ES-I3 (cell line): ENCODE data around the gene VPS37B.

ENCODE experiments used
- H3K36me3 ChIP-seq: 2 replicates; pipeline ENCODE4 v1.6.1; 2013; ENCODE audit warnings: mild to moderate bottlenecking, low read length, control low read depth, moderate library complexity; ENCODE audit not compliant: insufficient read depth
- H3K4me1 ChIP-seq: 2 replicates; pipeline ENCODE4 v1.6.1; 2013; ENCODE audit warnings: mild to moderate bottlenecking, control low read depth, low read length; ENCODE audit not compliant: insufficient read depth
- H3K9ac ChIP-seq: 2 replicates; pipeline ENCODE4 v1.6.1; 2013; ENCODE audit warnings: low read depth, mild to moderate bottlenecking, low read length, moderate library complexity
- H3K9me3 ChIP-seq: 2 replicates; pipeline ENCODE4 v1.6.1; 2013; ENCODE audit warnings: mild to moderate bottlenecking, low read length, moderate library complexity; ENCODE audit not compliant: control insufficient read depth, insufficient read depth

Gene VPS37B

GRCh38 chr12:122860040-122860853, 35.7 kb downstream of the VPS37B start:
- Histone ChIP-seq H3K9ac (no peak overlapping the region), H3K36me3 (no peaks in the 10 kb centered on the region), H3K9me3 (no peaks in the 10 kb centered on the region), H3K4me1 (no peaks in the 10 kb centered on the region; the same call in 1 of the 2 replicates)

GRCh38 chr12:122859303-122860039, 36.5 kb downstream of the VPS37B start:
- Histone ChIP-seq H3K9me3 (no peaks in the 10 kb centered on the region), H3K36me3 (no peaks in the 10 kb centered on the region), H3K9ac (no peak overlapping the region), H3K4me1 (no peaks in the 10 kb centered on the region; the same call in 1 of the 2 replicates)

GRCh38 chr12:122858591-122859302, 37.2 kb downstream of the VPS37B start:
- H3K4me1 ChIP-seq: no peaks in the 10 kb centered on the region; the same call in 1 of the 2 replicates
- no peaks in the 10 kb centered on the region for H3K9me3 ChIP-seq
- no peak overlapping the region for H3K9ac ChIP-seq
- no peaks in the 10 kb centered on the region for H3K36me3 ChIP-seq

DNA sequence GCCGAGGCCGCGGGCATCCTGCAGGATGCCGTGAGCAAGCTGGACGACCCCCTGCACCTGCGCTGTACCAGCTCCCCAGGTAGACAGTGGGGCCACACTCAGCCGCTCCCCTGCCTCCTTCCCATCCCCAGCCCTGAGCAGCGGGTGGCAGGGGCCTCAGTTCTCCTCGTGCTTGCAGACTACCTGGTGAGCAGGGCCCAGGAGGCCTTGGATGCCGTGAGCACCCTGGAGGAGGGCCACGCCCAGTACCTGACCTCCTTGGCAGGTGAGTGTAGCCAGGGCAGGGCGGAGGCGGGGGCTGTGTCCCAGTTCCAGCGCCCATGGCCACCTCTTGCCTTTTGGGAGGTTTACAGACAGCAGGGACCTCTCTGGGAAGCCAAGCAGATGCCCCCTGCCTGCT, 37.8 kb downstream of the VPS37B start:
- no peaks in the 10 kb centered on the region; the same call in 1 of the 2 replicates for H3K4me1 ChIP-seq
- no peak overlapping the region for H3K9ac ChIP-seq
- H3K9me3 ChIP-seq: no peaks in the 10 kb centered on the region
- no peaks in the 10 kb centered on the region for H3K36me3 ChIP-seq

DNA sequence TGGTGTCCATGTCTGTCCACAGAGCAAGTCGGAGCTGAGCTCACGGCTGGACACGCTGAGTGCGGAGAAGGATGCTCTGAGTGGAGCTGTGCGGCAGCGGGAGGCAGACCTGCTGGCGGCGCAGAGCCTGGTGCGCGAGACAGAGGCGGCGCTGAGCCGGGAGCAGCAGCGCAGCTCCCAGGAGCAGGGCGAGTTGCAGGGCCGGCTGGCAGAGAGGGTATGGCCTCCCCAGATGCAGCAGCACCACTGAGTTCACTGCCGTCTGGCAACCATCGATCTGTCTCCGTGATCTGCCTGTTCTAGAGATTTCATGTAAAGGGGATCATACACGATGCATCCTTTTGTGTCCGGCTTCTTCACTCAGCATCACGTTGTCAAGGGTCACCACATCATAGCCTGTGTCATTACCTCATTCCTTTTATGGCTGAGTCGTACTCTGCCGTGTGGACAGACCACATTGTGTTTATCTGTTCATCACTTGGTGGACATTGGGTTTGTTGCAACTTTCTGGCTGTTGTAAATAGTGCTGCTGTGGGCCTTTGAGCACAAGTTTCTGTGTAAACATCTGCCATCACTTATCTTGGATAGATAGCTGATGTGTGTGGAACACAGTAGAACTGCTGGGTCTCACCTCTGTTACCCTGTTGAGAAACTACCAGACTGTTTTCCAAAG, 38.8 kb downstream of the VPS37B start:
- Histone ChIP-seq H3K9me3 (no peaks in the 10 kb centered on the region), H3K36me3 (no peaks in the 10 kb centered on the region), H3K4me1 (peaks cover 7% of the 10 kb centered on the region; the same call in 1 of the 2 replicates), H3K9ac (no peak overlapping the region)

DNA sequence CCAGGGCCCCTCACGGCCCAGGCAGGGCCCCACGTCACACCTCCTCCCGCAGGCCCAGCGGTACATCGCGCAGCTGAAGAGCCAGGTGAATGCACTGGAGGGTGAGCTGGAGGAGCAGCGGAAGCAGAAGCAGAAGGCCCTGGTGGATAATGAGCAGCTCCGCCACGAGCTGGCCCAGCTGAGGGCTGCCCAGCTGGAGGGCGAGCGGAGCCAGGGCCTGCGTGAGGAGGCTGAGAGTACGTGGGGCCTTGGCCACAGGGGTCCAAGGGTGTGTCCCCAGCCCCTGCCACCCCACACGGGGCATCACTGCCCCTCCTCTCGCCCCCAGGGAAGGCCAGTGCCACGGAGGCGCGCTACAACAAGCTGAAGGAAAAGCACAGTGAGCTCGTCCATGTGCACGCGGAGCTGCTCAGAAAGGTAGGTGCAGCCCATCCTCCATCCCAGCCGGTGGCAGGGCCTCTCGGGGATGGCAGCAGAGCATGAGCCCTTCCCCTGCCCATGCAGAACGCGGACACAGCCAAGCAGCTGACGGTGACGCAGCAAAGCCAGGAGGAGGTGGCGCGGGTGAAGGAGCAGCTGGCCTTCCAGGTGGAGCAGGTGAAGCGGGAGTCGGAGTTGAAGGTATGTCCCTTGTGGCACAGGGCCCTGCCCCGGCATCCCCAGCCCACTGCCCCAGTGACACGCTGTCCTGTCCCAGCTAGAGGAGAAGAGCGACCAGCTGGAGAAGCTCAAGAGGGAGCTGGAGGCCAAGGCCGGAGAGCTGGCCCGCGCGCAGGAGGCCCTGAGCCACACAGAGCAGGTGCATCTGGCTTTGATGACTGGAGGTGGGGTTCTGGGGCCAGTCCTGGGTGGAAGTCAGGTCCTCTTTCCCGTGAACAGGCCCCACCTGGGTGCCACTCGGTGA, 39.7 kb downstream of the VPS37B start:
- no peaks in the 10 kb centered on the region for H3K9me3 ChIP-seq
- H3K9ac ChIP-seq: no peak overlapping the region
- peaks cover 7% of the 10 kb centered on the region; the same call in 1 of the 2 replicates for H3K4me1 ChIP-seq
- no peaks in the 10 kb centered on the region for H3K36me3 ChIP-seq

DNA sequence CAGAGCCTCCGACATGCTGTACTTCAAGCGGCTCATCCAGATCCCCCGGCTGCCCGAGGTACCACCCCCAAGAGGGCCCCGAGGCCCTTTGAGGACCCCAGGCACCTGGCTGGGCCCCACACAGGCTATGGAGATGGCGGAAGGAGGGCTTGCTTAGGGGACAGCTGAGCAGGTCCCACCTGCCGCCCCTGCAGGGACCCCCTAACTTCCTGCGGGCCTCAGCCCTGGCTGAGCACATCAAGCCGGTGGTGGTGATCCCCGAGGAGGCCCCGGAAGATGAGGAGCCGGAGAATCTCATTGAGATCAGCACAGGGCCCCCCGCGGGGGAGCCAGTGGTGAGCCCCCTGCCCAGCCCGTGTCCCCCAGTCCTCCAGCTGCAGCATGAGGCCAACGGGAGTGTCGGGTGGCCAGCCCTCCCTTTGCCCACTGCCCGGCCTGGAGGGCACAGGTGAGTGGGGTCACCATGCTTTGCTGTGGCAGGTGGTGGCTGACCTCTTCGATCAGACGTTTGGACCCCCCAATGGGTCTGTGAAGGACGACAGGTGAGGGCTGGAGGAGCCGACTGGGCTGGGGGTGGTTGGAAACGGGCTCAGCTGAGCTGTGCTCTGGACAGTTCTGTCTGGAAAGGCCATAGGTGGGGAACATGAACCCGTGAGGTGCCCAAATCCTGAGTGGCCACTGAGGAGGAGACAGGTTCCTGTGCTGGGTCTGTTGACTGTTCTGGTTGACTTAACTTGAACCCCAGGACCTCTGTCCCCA, 40.7 kb downstream of the VPS37B start:
- H3K4me1 ChIP-seq: peaks cover 7% of the 10 kb centered on the region; the same call in 1 of the 2 replicates

DNA sequence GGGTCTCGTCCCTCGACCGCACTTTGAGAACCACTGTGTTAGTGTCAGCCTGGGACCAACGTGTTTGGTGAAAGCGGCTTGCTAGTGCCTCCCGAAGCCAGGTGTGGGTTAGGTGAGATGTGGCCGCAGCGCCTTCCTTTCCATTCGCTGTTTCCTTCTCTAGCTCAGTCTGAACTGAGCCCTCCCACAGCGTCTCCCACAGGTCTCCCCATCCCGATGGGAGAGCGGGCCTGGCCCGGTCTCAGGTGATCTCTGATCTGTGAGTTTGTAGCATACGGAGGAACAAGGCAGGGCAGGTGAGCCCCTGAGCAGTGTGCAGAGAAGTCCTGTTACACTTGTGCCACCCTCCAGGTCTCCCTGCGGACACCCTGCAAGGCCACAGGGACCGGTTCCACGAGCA, 41.4 kb downstream of the VPS37B start:
- H3K4me1 ChIP-seq: peaks cover 7% of the 10 kb centered on the region; the same call in 1 of the 2 replicates
- H3K9me3 ChIP-seq: no peaks in the 10 kb centered on the region
- H3K36me3 ChIP-seq: no peaks in the 10 kb centered on the region
- H3K9ac ChIP-seq: no peak overlapping the region

More for the DNA sequence above, 40.7 kb downstream of the VPS37B start:
- no peak overlapping the region for H3K9ac ChIP-seq
- H3K36me3 ChIP-seq: no peaks in the 10 kb centered on the region
- H3K9me3 ChIP-seq: no peaks in the 10 kb centered on the region

DNA sequence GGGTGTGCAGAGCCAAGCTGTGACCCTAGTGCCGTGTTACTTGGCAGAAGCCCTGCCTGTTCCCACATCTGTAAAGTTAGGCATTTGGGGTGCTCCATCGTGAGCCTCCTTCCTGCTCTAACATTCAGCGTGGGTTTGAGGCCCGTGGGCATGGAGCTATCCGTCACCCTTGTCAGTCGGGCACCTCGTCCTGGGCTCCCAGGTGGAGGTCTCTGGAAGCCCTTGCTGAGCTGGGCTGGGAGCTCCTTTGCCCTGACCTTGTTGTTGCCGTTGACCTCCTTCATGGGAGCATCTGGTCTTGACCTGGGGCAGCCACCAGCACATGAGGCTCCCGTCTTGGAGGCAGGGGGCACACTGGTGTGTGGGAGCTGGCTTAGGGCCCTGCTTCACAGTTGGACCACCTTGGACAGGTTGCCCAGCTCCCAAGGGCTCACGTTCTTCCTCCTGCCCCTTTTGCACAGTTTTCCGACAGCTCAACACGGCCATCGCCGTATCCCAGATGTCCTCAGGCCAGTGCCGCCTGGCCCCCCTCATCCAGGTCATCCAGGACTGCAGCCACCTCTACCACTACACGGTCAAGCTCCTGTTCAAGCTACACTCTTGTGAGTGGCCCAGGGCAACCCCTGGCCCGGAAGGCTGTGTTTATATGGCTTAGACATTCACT, 42.2 kb downstream of the VPS37B start:
- no peaks in the 10 kb centered on the region for H3K36me3 ChIP-seq
- H3K9ac ChIP-seq: no peak overlapping the region
- peaks cover 7% of the 10 kb centered on the region; the same call in 1 of the 2 replicates for H3K4me1 ChIP-seq
- no peaks in the 10 kb centered on the region for H3K9me3 ChIP-seq

DNA sequence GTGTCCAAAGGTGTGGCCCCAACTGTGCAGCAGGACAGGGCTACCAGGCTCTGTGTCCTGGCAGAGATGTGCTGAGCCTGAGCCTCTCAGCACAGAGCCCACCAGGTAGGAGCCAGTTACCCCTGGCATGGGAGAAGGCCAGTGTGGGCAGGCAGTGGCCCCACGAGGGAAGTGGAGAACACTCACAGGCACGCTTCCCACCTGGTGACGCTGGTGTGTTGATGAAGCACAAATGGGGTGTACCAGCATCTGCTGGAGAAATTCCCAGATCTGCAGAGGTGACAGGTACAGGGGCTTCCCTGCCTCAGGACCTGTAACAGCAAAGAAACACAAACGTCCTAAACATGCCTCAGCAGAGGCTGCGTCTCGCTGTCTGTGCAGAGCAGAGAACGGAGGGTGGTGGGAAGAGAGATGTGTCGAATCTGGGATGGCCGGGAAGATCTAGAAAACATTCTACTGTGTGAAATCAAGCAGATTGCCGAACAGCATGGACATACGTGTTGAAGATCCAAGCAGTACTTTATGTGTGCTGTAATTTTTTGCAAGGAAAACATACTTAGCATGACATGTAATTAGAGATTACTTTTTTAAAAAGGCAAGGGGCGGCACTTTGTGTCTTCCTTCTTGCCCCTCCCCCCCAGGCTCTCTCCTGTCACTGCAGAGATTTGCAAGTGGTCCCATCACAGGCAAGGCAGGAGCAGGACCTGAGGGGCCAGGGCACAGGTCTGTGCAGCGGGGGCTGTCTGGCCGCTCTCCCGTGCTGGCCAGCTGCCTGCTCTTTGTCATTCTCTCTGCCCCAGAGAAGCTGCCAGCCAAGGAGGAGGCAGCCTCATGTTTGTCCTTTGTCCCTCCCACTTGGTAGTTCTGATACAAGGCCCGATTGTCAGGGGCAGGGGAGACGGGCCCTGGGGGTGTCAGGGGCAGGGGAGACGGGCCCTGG, 43.3 kb downstream of the VPS37B start:
- Histone ChIP-seq H3K9ac (no peak overlapping the region), H3K36me3 (no peaks in the 10 kb centered on the region), H3K9me3 (no peaks in the 10 kb centered on the region), H3K4me1 (peaks cover 7% of the 10 kb centered on the region; the same call in 1 of the 2 replicates)

DNA sequence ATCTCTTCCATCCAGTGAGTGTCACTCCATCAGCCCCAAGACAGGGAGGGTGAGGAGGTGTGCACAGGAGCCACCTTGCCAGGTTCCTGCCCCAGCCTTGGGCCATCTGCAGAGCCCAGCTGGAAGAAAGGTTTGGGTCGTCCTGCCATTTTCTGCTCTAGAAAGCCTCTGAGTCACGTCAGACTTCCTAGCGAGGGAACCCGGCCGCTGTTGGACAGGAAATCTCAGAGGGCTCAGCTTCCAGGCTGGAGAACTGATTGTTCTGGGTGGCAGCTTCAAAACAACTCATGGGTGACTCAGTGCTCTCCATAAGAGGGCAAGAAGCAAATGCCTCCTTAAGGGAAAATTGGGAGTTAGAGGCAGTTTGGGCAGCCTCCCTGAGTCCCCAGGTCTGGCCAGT, 44.1 kb downstream of the VPS37B start:
- H3K36me3 ChIP-seq: no peaks in the 10 kb centered on the region

More for the DNA sequence above, 44.1 kb downstream of the VPS37B start:
- no peaks in the 10 kb centered on the region for H3K9me3 ChIP-seq
- no peak overlapping the region for H3K9ac ChIP-seq
- peaks cover 7% of the 10 kb centered on the region; the same call in 1 of the 2 replicates for H3K4me1 ChIP-seq
